PC-9 (cell line): ENCODE results near the gene PUM2. TPM values are rescaled to one million over a fixed set of nuclear protein-coding genes. Genes with fewer than 3 reads are reported as not detected.

Source experiments
- BruUV-seq: library from RNA; stranded (reverse); fragments of 400-500 nt; replicated peaks from 2 replicates; lab custom pipeline; 2021; lab: Mats Ljungman, UMichigan
- CTCF ChIA-PET: fragments of 300-600 bp; sonication (Branson Sonifier 250); formaldehyde crosslinking; loops from one replicate; lab custom pipeline; 2022; ENCODE audit warnings: antibody characterized with exemption; lab: Charles Lee
- POLR2A ChIA-PET: fragments of 300-600 bp; sonication (Branson Sonifier 250); formaldehyde crosslinking; loops from one replicate; lab custom pipeline; 2022; ENCODE audit warnings: antibody characterized with exemption; ENCODE audit not compliant: unreplicated experiment; lab: Charles Lee
- DNase-seq, 2 experiments: peaks; one replicate each; pipeline versions ENCODE4 v3.0.0 to v3.0.0-alpha.2; 2015 to 2022; ENCODE audit warnings: mixed read lengths in 1 of 2
- H2AFZ ChIP-seq: fragments of 200-600 bp; sonication (generic); 2 replicates; pipeline ENCODE4 v1.8.1; 2017; ENCODE audit warnings: antibody characterized with exemption
- H3F3A ChIP-seq: fragments of 200-600 bp; sonication (generic); 2 replicates; pipeline ENCODE4 v1.8.1; 2017; ENCODE audit warnings: antibody characterized with exemption, mild to moderate bottlenecking, low read depth; ENCODE audit not compliant: insufficient read depth
- H3K27ac ChIP-seq: fragments of 200-600 bp; sonication (generic); 2 replicates; pipeline ENCODE4 v1.6.1; 2016; ENCODE audit warnings: mixed run types
- H3K27me3 ChIP-seq: fragments of 200-600 bp; sonication (generic); 2 replicates; pipeline ENCODE4 v1.6.1; 2016; ENCODE audit warnings: low read depth, mixed run types; ENCODE audit not compliant: insufficient read depth
- H3K36me3 ChIP-seq: fragments of 200-600 bp; sonication (generic); 2 replicates; pipeline ENCODE4 v1.6.1; 2016; ENCODE audit warnings: low read depth, mixed run types
- H3K4me1 ChIP-seq: fragments of 200-600 bp; sonication (generic); replicated peaks from 2 replicates; pipeline ENCODE4 v1.6.1; 2016; ENCODE audit warnings: mixed run types; ENCODE audit not compliant: insufficient read depth
- H3K4me2 ChIP-seq: fragments of 200-600 bp; sonication (generic); 2 replicates; pipeline ENCODE4 v1.6.1; 2017; ENCODE audit warnings: mixed run types
- H3K4me3 ChIP-seq: fragments of 200-600 bp; sonication (generic); 2 replicates; pipeline ENCODE4 v1.6.1; 2016; ENCODE audit warnings: mixed run types
- H3K79me2 ChIP-seq: fragments of 200-600 bp; sonication (generic); 2 replicates; pipeline ENCODE4 v1.6.1; 2017; ENCODE audit warnings: low read depth, mixed run types
- H3K9me2 ChIP-seq: fragments of 200-600 bp; sonication (generic); 2 replicates; pipeline ENCODE4 v1.8.1; 2017; ENCODE audit warnings: mild to moderate bottlenecking; ENCODE audit not compliant: insufficient read depth
- H3K9me3 ChIP-seq: fragments of 200-600 bp; sonication (generic); 2 replicates; pipeline ENCODE4 v1.8.1; 2016; ENCODE audit warnings: low read depth; ENCODE audit not compliant: insufficient read depth
- H4K20me1 ChIP-seq: fragments of 200-600 bp; sonication (generic); 2 replicates; pipeline ENCODE4 v1.8.1; 2017; ENCODE audit not compliant: insufficient read depth
- CTCF ChIP-seq: fragments of 200-600 bp; sonication (generic); conservative IDR thresholded peaks from 2 replicates; pipeline ENCODE4 v1.6.1; 2017; ENCODE audit warnings: mixed run types, antibody characterized with exemption, mild to moderate bottlenecking, moderate library complexity
- EZH2 ChIP-seq: fragments of 200-600 bp; sonication (generic); IDR thresholded peaks from 2 replicates; pipeline ENCODE4 v1.8.0; 2017; ENCODE audit warnings: antibody characterized with exemption, low read depth
- intact Hi-C: fragments of 100-400 bp; cut with micrococcal nuclease; formaldehyde crosslinking; loops from one replicate; pipeline ENCODE4 v1.10.0; 2022; ENCODE audit not compliant: unreplicated experiment
- total RNA-seq: library from RNA; stranded (reverse); gene quantifications from 2 replicates; pipeline ENCODE4 v1.2.3, GENCODE V29; 2021

The PUM2 gene
- total RNA-seq, 1 experiment from 2014 or later: 99.3 TPM

GRCh38 chr2:20215183-20216040 lies 135.2 kb downstream of the PUM2 start:
- Histone ChIP-seq H3K27ac (no peak overlapping the region), H3F3A (peaks cover 11% of the 10 kb centered on the region; the same call in 1 of the 2 replicates), H3K36me3 (no peaks in the 10 kb centered on the region), H4K20me1 (no peaks in the 10 kb centered on the region), H3K27me3 (no peaks in the 10 kb centered on the region), H3K9me3 (no peaks in the 10 kb centered on the region), H3K79me2 (peaks cover 35% of the 10 kb centered on the region), H3K4me3 (no peak overlapping the region), H3K9me2 (no peaks in the 10 kb centered on the region), H3K4me1 (peaks cover 28% of the 10 kb centered on the region), H2AFZ (no peak overlapping the region), H3K4me2 (no peak overlapping the region)
- BruUV-seq: no TSS peak
- no peak for DNase-seq
- TF ChIP-seq CTCF (no peak), EZH2 (no peak)
- CTCF ChIA-PET: no interaction called here
- POLR2A ChIA-PET: interaction anchor here (0.6 kb wide), 1 partner anchor 71 kb away, joined by 3 read pairs; no protein-coding TSS in a partner anchor
- intact Hi-C loops: no loop called here

- no peaks in the 10 kb centered on the region for H3K9me2 ChIP-seq
- H3K27ac ChIP-seq: no peak overlapping the region
- no peak overlapping the region for H3K4me3 ChIP-seq
- H3K4me2 ChIP-seq: no peak overlapping the region
- H4K20me1 ChIP-seq: no peaks in the 10 kb centered on the region
- DNase-seq: no peak
- intact Hi-C loops: no loop called here
- ChIA-PET CTCF (no interaction called here), POLR2A (interaction anchor here (0.6 to 0.7 kb wide), 4 partner anchors 17 to 70 kb away, joined by 3 read pairs; no protein-coding TSS in a partner anchor)
- no peaks in the 10 kb centered on the region for H3K9me3 ChIP-seq
- TF ChIP-seq EZH2 (no peak), CTCF (no peak)
- BruUV-seq: no TSS peak
- peaks cover 28% of the 10 kb centered on the region for H3K79me2 ChIP-seq
- H3F3A ChIP-seq: peaks cover 11% of the 10 kb centered on the region; the same call in 1 of the 2 replicates
- H3K36me3 ChIP-seq: no peaks in the 10 kb centered on the region
- H3K4me1 ChIP-seq: peaks cover 26% of the 10 kb centered on the region
- no peak overlapping the region for H2AFZ ChIP-seq
- no peaks in the 10 kb centered on the region for H3K27me3 ChIP-seq
Observed at GRCh38 chr2:20214566-20215182, 136.0 kb downstream of the PUM2 start.

- Histone ChIP-seq H3K27me3 (no peaks in the 10 kb centered on the region), H3K9me2 (no peaks in the 10 kb centered on the region), H4K20me1 (no peaks in the 10 kb centered on the region), H3F3A (peaks cover 11% of the 10 kb centered on the region; the same call in 1 of the 2 replicates), H3K4me3 (no peak overlapping the region), H3K79me2 (peaks cover 21% of the 10 kb centered on the region), H3K36me3 (no peaks in the 10 kb centered on the region), H3K9me3 (no peaks in the 10 kb centered on the region), H3K27ac (0 out of 2 replicates have a peak overlapping the region, but pooled peaks have one; percentile 30), H2AFZ (no peak overlapping the region), H3K4me2 (peak overlapping the region; percentile 26), H3K4me1 (peaks cover 26% of the 10 kb centered on the region)
- intact Hi-C loops: no loop called here
- no peak for DNase-seq
- TF ChIP-seq EZH2: no peak
- TF ChIP-seq CTCF: no peak
- BruUV-seq: no TSS peak
- POLR2A ChIA-PET: interaction anchor here (0.6 to 0.7 kb wide), 3 partner anchors 17 to 64 kb away, joined by 3 read pairs; no protein-coding TSS in a partner anchor
- CTCF ChIA-PET: no interaction called here
Observed at GRCh38 chr2:20213651-20214565, 136.7 kb downstream of the PUM2 start.
